Trophoblast cell (in vitro differentiated cells and primary cell): ENCODE results near the gene UBXN1.
A peak's percentile ranks its signal among the peaks of the same experiment; 100 is the strongest.
"Not testable (repeated sequence)": the region's sequence is repeated elsewhere in the genome, so short reads cannot be mapped to it uniquely, and the experiment has no call there.

Experiments
- DNase-seq, 2 donors: peaks; one replicate each; pipeline ENCODE4 v3.0.0-alpha.2; 2016
- H2AFZ ChIP-seq: 2 replicates; pipeline ENCODE4 v1.6.1; 2013; ENCODE audit warnings: low read length, moderate library complexity, mild to moderate bottlenecking; ENCODE audit not compliant: insufficient read depth, poor library complexity
- H2AK5ac ChIP-seq: 2 replicates; pipeline ENCODE4 v1.6.1; 2013; ENCODE audit warnings: mild to moderate bottlenecking, low read length
- H2BK120ac ChIP-seq: 2 replicates; pipeline ENCODE4 v1.6.1; 2013; ENCODE audit warnings: low read length, mild to moderate bottlenecking, moderate library complexity; ENCODE audit not compliant: insufficient read depth, poor library complexity
- H2BK12ac ChIP-seq: 2 replicates; pipeline ENCODE4 v1.6.1; 2013; ENCODE audit warnings: mild to moderate bottlenecking, low read length, moderate library complexity
- H2BK5ac ChIP-seq: 2 replicates; pipeline ENCODE4 v1.6.1; 2013; ENCODE audit warnings: low read length, low read depth, moderate library complexity, mild to moderate bottlenecking; ENCODE audit not compliant: poor library complexity
- H3K14ac ChIP-seq: 2 replicates; pipeline ENCODE4 v1.6.1; 2013; ENCODE audit warnings: mild to moderate bottlenecking, low read length
- H3K18ac ChIP-seq: 2 replicates; pipeline ENCODE4 v1.6.1; 2013; ENCODE audit warnings: mild to moderate bottlenecking, low read length
- H3K23ac ChIP-seq: 2 replicates; pipeline ENCODE4 v1.6.1; 2013; ENCODE audit warnings: low read length
- H3K27ac ChIP-seq: 2 replicates; pipeline ENCODE4 v1.5.1; 2013; ENCODE audit warnings: low read depth, mild to moderate bottlenecking, inconsistent platforms, low read length, moderate library complexity
- H3K27me3 ChIP-seq: 2 replicates; pipeline ENCODE4 v1.6.1; 2013; ENCODE audit warnings: inconsistent platforms, mild to moderate bottlenecking, low read length, moderate library complexity; ENCODE audit not compliant: insufficient read depth
- H3K36me3 ChIP-seq, 2 experiments: 1 replicate in 1 of 2; 2 replicates in 1 of 2; pipeline ENCODE4 v1.6.1; 2013; ENCODE audit warnings: low read length in 2 of 2, mild to moderate bottlenecking in 2 of 2, moderate library complexity in 1 of 2; ENCODE audit not compliant: insufficient read depth in 2 of 2, control insufficient read depth in 1 of 2
- H3K4ac ChIP-seq: 2 replicates; pipeline ENCODE4 v1.6.1; 2013; ENCODE audit warnings: low read depth, mild to moderate bottlenecking, low read length, moderate library complexity
- H3K4me1 ChIP-seq, 2 experiments: 1 replicate in 1 of 2; 2 replicates in 1 of 2; pipeline ENCODE4 v1.6.1; 2013; ENCODE audit warnings: low read length in 2 of 2, mild to moderate bottlenecking in 2 of 2, moderate library complexity in 1 of 2; ENCODE audit not compliant: insufficient read depth in 2 of 2, control insufficient read depth in 1 of 2
- H3K4me2 ChIP-seq: 2 replicates; pipeline ENCODE4 v1.6.1; 2013; ENCODE audit warnings: inconsistent platforms, mild to moderate bottlenecking, low read length, moderate library complexity
- H3K4me3 ChIP-seq: 2 replicates; pipeline ENCODE4 v1.5.1; 2013; ENCODE audit warnings: mild to moderate bottlenecking, low read depth, low read length, inconsistent platforms
- H3K79me1 ChIP-seq: one replicate; pipeline ENCODE4 v1.6.1; 2013; ENCODE audit warnings: low read length
- H3K79me2 ChIP-seq: 2 replicates; pipeline ENCODE4 v1.6.1; 2013; ENCODE audit warnings: low read length, mild to moderate bottlenecking; ENCODE audit not compliant: control insufficient read depth, insufficient read depth, poor library complexity
- H3K9ac ChIP-seq: 2 replicates; pipeline ENCODE4 v1.6.1; 2013; ENCODE audit warnings: mild to moderate bottlenecking, low read length
- H3K9me3 ChIP-seq: 2 replicates; pipeline ENCODE4 v1.6.1; 2013; ENCODE audit warnings: low read depth, mild to moderate bottlenecking, control low read depth, inconsistent platforms, low read length; ENCODE audit not compliant: insufficient read depth
- H4K12ac ChIP-seq: 2 replicates; pipeline ENCODE4 v1.6.1; 2013; ENCODE audit warnings: low read depth, mild to moderate bottlenecking, low read length, moderate library complexity
- H4K8ac ChIP-seq: 2 replicates; pipeline ENCODE4 v1.6.1; 2013; ENCODE audit warnings: low read depth, mild to moderate bottlenecking, low read length, moderate library complexity
- H4K91ac ChIP-seq: one replicate; pipeline ENCODE4 v1.6.1; 2013; ENCODE audit warnings: low read depth, mild to moderate bottlenecking, low read length, moderate library complexity
- WGBS: extraction: QIAGEN DNeasy Blood & Tissue Kit; methylation state at CpG from one replicate; pipeline ENCODE4 v1.1.7; 2013; ENCODE audit warnings: missing lambda C conversion rate; ENCODE audit not compliant: insufficient read length, insufficient coverage; ENCODE audit errors: extremely low coverage; 5-methylcytosine and 5-hydroxymethylcytosine counted together

Gene UBXN1

GRCh38 chr11:62677156-62677555 is 1.7 kb downstream of the UBXN1 start:
- Histone ChIP-seq H3K4ac (no peak overlapping the region), H4K91ac (no peak overlapping the region), H2BK5ac (no peak overlapping the region), H4K8ac (no peak overlapping the region), H3K9me3 (peaks cover 3% of the 10 kb centered on the region), H3K27ac (no peak overlapping the region), H4K12ac (no peak overlapping the region), H2BK120ac (no peak overlapping the region), H3K4me3 (no peak overlapping the region), H3K23ac (no peak overlapping the region), H3K79me2 (peaks cover 6% of the 10 kb centered on the region), H3K18ac (no peak overlapping the region), H3K4me2 (no peak overlapping the region), H2AFZ (no peak overlapping the region), H3K36me3 (peaks cover 19 to 21% of the 10 kb centered on the region in 2 experiments), H3K79me1 (peaks cover 6% of the 10 kb centered on the region), H2BK12ac (no peak overlapping the region), H3K14ac (no peak overlapping the region), H3K27me3 (no peaks in the 10 kb centered on the region), H2AK5ac (no peak overlapping the region), H3K9ac (no peak overlapping the region), H3K4me1 (peaks cover 6 to 9% of the 10 kb centered on the region in 2 experiments)
- WGBS, result no CpG with 5 or more reads among the region's 6 CpGs
- no peak for DNase-seq

GRCh38 chr11:62676698-62677097 is 2.2 kb downstream of the UBXN1 start:
- Histone ChIP-seq H3K18ac (no peak overlapping the region), H2AK5ac (no peak overlapping the region), H3K9me3 (peaks cover 3% of the 10 kb centered on the region), H3K14ac (no peak overlapping the region), H3K27me3 (no peaks in the 10 kb centered on the region), H3K9ac (no peak overlapping the region), H3K4ac (peak overlapping the region; percentile 19), H3K27ac (no peak overlapping the region), H3K4me3 (no peak overlapping the region), H4K91ac (no peak overlapping the region), H3K4me2 (no peak overlapping the region), H3K4me1 (peaks cover 6 to 9% of the 10 kb centered on the region in 2 experiments), H2BK5ac (no peak overlapping the region), H4K8ac (no peak overlapping the region), H3K23ac (no peak overlapping the region), H3K79me1 (peaks cover 10% of the 10 kb centered on the region), H2AFZ (no peak overlapping the region), H3K36me3 (peaks cover 19 to 21% of the 10 kb centered on the region in 2 experiments), H2BK120ac (no peak overlapping the region), H2BK12ac (no peak overlapping the region), H3K79me2 (peaks cover 9% of the 10 kb centered on the region), H4K12ac (no peak overlapping the region)
- no peak for DNase-seq
- no CpG with 5 or more reads among the region's 6 CpGs for WGBS

- H3K79me1 ChIP-seq, result peaks cover 17% of the 10 kb centered on the region
- not testable (repeated sequence) for H3K14ac ChIP-seq, H2AK5ac ChIP-seq, H2AFZ ChIP-seq, H3K4me1 ChIP-seq, H3K4me2 ChIP-seq, H3K4ac ChIP-seq, H3K9ac ChIP-seq, H4K12ac ChIP-seq, H3K4me3 ChIP-seq, H2BK12ac ChIP-seq, H2BK5ac ChIP-seq, DNase-seq, H3K18ac ChIP-seq, H3K27me3 ChIP-seq, H2BK120ac ChIP-seq, H4K91ac ChIP-seq, H3K27ac ChIP-seq, H3K23ac ChIP-seq, H3K9me3 ChIP-seq, H4K8ac ChIP-seq
- peaks cover 12% of the 10 kb centered on the region for H3K79me2 ChIP-seq
- H3K36me3 ChIP-seq, result peaks cover 19 to 21% of the 10 kb centered on the region in 2 experiments
- no CpG with 5 or more reads among the region's 10 CpGs for WGBS
Measured at GRCh38 chr11:62675415-62675814, 3.5 kb downstream of the UBXN1 start.

- Histone ChIP-seq H3K4ac (no peak overlapping the region), H3K23ac (no peak overlapping the region), H3K36me3 (peaks cover 19 to 24% of the 10 kb centered on the region in 2 experiments), H4K8ac (no peak overlapping the region), H3K4me1 (peaks cover 6% of the 10 kb centered on the region in 2 experiments), H4K91ac (no peak overlapping the region), H2BK5ac (no peak overlapping the region), H2BK120ac (no peak overlapping the region), H3K79me2 (peaks cover 6% of the 10 kb centered on the region), H3K14ac (no peak overlapping the region), H3K18ac (no peak overlapping the region), H3K4me3 (no peak overlapping the region), H3K9ac (no peak overlapping the region), H2BK12ac (no peak overlapping the region), H2AK5ac (no peak overlapping the region), H4K12ac (no peak overlapping the region), H3K4me2 (no peak overlapping the region), H3K27me3 (no peaks in the 10 kb centered on the region), H3K27ac (no peak overlapping the region), H3K79me1 (peaks cover 12% of the 10 kb centered on the region), H3K9me3 (peaks cover 2% of the 10 kb centered on the region), H2AFZ (no peak overlapping the region)
- DNase-seq, result no peak
- no CpG with 5 or more reads among the region's 2 CpGs for WGBS
Measured at GRCh38 chr11:62673196-62673525, 5.7 kb downstream of the UBXN1 start.
